Measurements from ENCODE around the gene SAMD3.
"Not testable (repeated sequence)": the region's sequence is repeated elsewhere in the genome, so short reads cannot be mapped to it uniquely, and the experiment has no call there.

The SAMD3 gene

GRCh38 chr6:130158056-130158455, 64.7 kb downstream of the SAMD3 start:
- in situ Hi-C loops (cut with HindIII; ENCODE audit: low pct_unique_long_range_greater_than_20kb, low sequenced_read_pairs) = no loop called here
- no peak for TF ChIP-seq JUND (IDR thresholded peaks at IDR 0.05; ENCODE audit: low read depth)
- no peak for DNase-seq (ENCODE audit: low read depth in 1 of 2, low spot score in 1 of 2)

GRCh38 chr6:130156908-130157307, 65.8 kb downstream of the SAMD3 start:
- in situ Hi-C loops (cut with HindIII; ENCODE audit: low pct_unique_long_range_greater_than_20kb, low sequenced_read_pairs) = no loop called here
- no peak for TF ChIP-seq JUND (IDR thresholded peaks at IDR 0.05; ENCODE audit: low read depth)
- no peak for DNase-seq (ENCODE audit: low read depth in 1 of 2, low spot score in 1 of 2)

GRCh38 chr6:130152908-130153510, 69.7 kb downstream of the SAMD3 start:
- no peak for DNase-seq (ENCODE audit: low read depth in 1 of 2, low spot score in 1 of 2)
- in situ Hi-C loops (cut with HindIII; ENCODE audit: low pct_unique_long_range_greater_than_20kb, low sequenced_read_pairs) = no loop called here
- no peak for TF ChIP-seq JUND (IDR thresholded peaks at IDR 0.05; ENCODE audit: low read depth)

GRCh38 chr6:130150906-130151305, 71.8 kb downstream of the SAMD3 start:
- TF ChIP-seq JUND (IDR thresholded peaks at IDR 0.05; ENCODE audit: low read depth) = no peak
- in situ Hi-C loops (cut with HindIII; ENCODE audit: low pct_unique_long_range_greater_than_20kb, low sequenced_read_pairs) = no loop called here
- DNase-seq (ENCODE audit: low read depth in 1 of 2, low spot score in 1 of 2) = no peak

- in situ Hi-C loops (cut with HindIII; ENCODE audit: low pct_unique_long_range_greater_than_20kb, low sequenced_read_pairs); DNase-seq (ENCODE audit: low read depth in 1 of 2, low spot score in 1 of 2): not testable (repeated sequence)
These were observed 73.7 kb downstream of the SAMD3 start for GRCh38 chr6:130149016-130149415.

GRCh38 chr6:130148181-130148580, 74.6 kb downstream of the SAMD3 start:
- in situ Hi-C loops (cut with HindIII; ENCODE audit: low pct_unique_long_range_greater_than_20kb, low sequenced_read_pairs) = no loop called here
- DNase-seq (ENCODE audit: low read depth in 1 of 2, low spot score in 1 of 2) = peak in 1 of 2 experiments; percentile 24

GRCh38 chr6:130147111-130147510, 75.6 kb downstream of the SAMD3 start:
- no peak for DNase-seq (ENCODE audit: low read depth in 1 of 2, low spot score in 1 of 2)
- in situ Hi-C loops (cut with HindIII; ENCODE audit: low pct_unique_long_range_greater_than_20kb, low sequenced_read_pairs) = no loop called here
- TF ChIP-seq JUND (IDR thresholded peaks at IDR 0.05; ENCODE audit: low read depth) = no peak

More at GRCh38 chr6:130148181-130148580, 74.6 kb downstream of the SAMD3 start:
- TF ChIP-seq JUND (IDR thresholded peaks at IDR 0.05; ENCODE audit: low read depth) = no peak

- in situ Hi-C loops (cut with HindIII; ENCODE audit: low pct_unique_long_range_greater_than_20kb, low sequenced_read_pairs) = no loop called here
- DNase-seq (ENCODE audit: low read depth in 1 of 2, low spot score in 1 of 2) = no peak
- no peak for TF ChIP-seq JUND (IDR thresholded peaks at IDR 0.05; ENCODE audit: low read depth)
These were observed 79.0 kb downstream of the SAMD3 start for GRCh38 chr6:130143709-130144108.

- in situ Hi-C loops (cut with HindIII; ENCODE audit: low pct_unique_long_range_greater_than_20kb, low sequenced_read_pairs) = no loop called here
- TF ChIP-seq JUND (IDR thresholded peaks at IDR 0.05; ENCODE audit: low read depth) = no peak
- no peak for DNase-seq (ENCODE audit: low read depth in 1 of 2, low spot score in 1 of 2)
These were observed 82.7 kb downstream of the SAMD3 start for GRCh38 chr6:130140084-130140483.

GRCh38 chr6:130138909-130139242, 83.9 kb downstream of the SAMD3 start:
- in situ Hi-C loops (cut with HindIII; ENCODE audit: low pct_unique_long_range_greater_than_20kb, low sequenced_read_pairs) = no loop called here
- DNase-seq (ENCODE audit: low read depth in 1 of 2, low spot score in 1 of 2) = no peak
- TF ChIP-seq JUND (IDR thresholded peaks at IDR 0.05; ENCODE audit: low read depth) = no peak

GRCh38 chr6:130138116-130138908, 84.4 kb downstream of the SAMD3 start:
- in situ Hi-C loops (cut with HindIII; ENCODE audit: low pct_unique_long_range_greater_than_20kb, low sequenced_read_pairs) = no loop called here
- no peak for DNase-seq (ENCODE audit: low read depth in 1 of 2, low spot score in 1 of 2)
- no peak for TF ChIP-seq JUND (IDR thresholded peaks at IDR 0.05; ENCODE audit: low read depth)

- in situ Hi-C loops (cut with HindIII; ENCODE audit: low pct_unique_long_range_greater_than_20kb, low sequenced_read_pairs) = no loop called here
- no peak for DNase-seq (ENCODE audit: low read depth in 1 of 2, low spot score in 1 of 2)
- TF ChIP-seq JUND (IDR thresholded peaks at IDR 0.05; ENCODE audit: low read depth) = no peak
These were observed 86.0 kb downstream of the SAMD3 start for GRCh38 chr6:130136798-130137197.

GRCh38 chr6:130134582-130134981, 88.2 kb downstream of the SAMD3 start:
- no peak for TF ChIP-seq JUND (IDR thresholded peaks at IDR 0.05; ENCODE audit: low read depth)
- DNase-seq (ENCODE audit: low read depth in 1 of 2, low spot score in 1 of 2) = no peak
- in situ Hi-C loops (cut with HindIII; ENCODE audit: low pct_unique_long_range_greater_than_20kb, low sequenced_read_pairs) = no loop called here

All from T47D (cell line).